Stimulated activated CD4-positive, alpha-beta T cell treated with anti-CD3 and anti-CD28 coated beads, Interleukin-2, amount 100 ng/mL, for 48 hours (primary cell): ENCODE results near the gene ACTR2.
"Not testable (repeated sequence)": the region's sequence is repeated elsewhere in the genome, so short reads cannot be mapped to it uniquely, and the experiment has no call there.

Source experiments
- DNase-seq, 2 donors: peaks; one replicate each; pipeline ENCODE4 v3.0.0-alpha.2; 2020

Gene ACTR2

DNA sequence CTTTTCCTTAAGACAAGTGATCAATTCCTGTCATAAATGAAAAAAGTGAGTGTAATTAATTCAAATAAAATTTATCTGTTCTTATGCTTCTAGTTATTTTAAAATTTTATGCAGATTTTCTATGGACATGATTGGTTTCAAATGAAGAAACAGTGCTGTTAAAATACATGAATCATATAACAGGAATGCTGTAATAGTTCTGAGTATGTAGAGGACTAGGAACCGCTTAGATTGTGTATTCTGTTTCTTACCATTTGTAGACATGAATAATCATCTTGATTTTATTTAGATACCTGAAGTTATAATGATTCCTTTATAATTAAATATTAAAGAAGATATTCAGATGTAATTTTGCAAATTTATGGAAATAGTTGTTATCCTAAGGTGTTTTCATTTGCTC lies 3.5 kb downstream of the ACTR2 start:
- no peak for DNase-seq

- no peak for DNase-seq
These were observed 4.4 kb downstream of the ACTR2 start for GRCh38 chr2:65231892-65232477.

GRCh38 chr2:65232636-65233035 lies 5.0 kb downstream of the ACTR2 start:
- no peak for DNase-seq

DNA sequence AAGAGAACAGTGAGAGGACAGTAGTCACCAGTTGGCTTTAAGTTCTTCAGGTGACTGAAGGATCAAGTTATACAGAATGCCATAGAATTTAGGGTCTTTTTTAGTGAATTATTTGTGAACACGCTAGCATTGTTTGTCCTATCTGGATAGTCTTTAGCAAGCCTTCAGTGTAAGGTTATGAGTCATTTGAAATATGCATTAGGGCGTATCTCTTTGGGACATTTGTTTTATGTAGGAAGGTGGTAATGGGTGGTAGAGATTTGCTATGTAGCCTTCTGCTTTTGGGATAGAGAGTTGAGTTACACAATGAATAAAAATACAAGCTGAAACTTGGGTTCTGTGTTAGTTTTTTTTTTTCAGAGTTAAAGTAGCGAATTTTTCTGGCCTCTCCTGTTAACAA lies 13.0 kb downstream of the ACTR2 start:
- DNase-seq, result no peak

DNA sequence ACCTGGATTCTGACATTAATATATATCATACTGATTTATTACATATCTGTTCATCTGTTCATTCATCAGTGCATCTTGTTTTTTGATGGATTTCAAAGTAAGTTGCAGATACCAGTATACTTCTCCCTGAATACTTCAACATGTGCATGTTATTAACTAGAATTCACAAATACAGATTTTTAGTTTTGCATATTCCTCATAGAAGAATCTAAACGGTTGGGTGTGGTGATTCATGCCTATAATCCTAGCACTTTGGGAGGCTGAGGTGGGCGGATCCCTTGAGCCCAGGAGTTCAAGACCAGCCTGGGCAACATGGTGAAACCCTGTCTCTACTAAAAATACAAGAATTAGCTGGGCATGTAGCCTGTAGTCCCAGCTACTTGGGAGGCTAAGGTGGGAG lies 16.8 kb downstream of the ACTR2 start:
- not testable (repeated sequence) for DNase-seq

DNA sequence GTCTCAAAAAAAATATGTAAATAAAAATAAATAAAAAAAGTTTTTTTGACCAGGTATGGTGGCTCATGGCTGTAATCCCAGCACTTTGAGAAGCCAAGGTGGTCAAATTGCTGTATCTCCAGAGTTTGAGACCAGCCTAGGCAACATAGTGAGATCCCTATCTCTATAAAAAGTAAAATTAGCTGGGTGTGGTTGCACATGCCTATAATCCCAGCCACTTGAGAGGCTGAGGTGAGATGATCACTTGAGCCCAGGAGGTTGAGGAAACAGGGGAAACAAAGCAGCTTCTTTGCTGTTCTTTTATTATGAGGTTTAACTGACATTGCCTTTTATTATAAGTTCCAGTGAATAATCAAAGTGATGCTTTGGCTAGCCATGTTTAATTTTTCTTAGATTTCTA lies 25.0 kb downstream of the ACTR2 start:
- no peak for DNase-seq

DNA sequence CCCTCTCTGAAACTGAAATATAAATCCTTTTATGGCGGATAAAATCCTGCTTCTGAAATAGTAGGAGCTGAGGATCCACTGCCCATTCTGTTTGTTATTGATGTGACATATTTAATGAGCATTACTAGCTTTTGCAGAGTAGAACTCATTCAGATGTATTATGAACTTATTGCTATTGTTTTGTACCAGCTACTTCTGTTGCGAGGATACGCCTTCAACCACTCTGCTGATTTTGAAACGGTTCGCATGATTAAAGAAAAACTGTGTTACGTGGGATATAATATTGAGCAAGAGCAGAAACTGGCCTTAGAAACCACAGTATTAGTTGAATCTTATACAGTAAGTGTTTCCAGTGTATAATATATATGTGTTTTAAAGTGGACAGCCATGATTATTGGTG lies 27.7 kb downstream of the ACTR2 start:
- DNase-seq, result no peak

DNA sequence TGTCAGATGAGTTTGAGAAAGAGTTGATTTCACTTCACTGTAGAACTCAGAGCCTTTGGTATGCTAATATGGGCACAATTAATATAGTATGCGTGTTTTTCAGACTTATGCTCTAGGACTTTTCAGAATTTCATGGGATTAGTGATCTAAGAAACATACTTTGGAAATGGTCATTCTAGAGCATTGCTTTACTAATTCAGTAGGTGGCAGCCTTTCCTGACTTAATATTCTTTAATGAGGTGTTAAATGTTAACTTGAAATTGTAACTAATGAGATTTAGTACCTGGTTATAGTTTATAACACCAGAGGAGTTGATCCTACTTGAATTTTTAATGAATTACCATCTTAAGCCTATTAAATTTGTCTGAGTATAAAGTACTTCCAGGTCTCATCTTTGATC lies 28.4 kb downstream of the ACTR2 start:
- DNase-seq, result no peak

DNA sequence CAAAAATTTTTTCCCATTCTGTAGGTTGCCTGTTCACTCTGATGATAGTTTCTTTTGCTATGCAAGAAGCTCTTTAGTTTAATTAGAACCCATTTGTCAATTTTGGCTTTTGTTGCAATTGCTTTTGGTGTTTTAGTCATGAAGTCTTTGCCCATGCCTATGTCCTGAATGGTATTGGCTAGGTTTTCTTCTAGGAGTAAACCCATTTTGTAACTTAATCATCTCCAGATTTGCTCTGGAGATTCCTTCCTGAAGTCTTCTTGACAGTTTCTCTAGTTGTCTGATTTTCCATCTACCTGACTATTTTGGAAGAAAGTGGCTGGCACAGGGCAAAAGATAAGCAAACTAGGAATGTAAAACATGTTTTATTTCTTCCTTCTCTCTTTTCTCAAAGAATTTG lies 30.2 kb downstream of the ACTR2 start:
- DNase-seq, result not testable (repeated sequence)

- DNase-seq, result no peak
These were observed 34.0 kb downstream of the ACTR2 start for GRCh38 chr2:65261676-65262075.

DNA sequence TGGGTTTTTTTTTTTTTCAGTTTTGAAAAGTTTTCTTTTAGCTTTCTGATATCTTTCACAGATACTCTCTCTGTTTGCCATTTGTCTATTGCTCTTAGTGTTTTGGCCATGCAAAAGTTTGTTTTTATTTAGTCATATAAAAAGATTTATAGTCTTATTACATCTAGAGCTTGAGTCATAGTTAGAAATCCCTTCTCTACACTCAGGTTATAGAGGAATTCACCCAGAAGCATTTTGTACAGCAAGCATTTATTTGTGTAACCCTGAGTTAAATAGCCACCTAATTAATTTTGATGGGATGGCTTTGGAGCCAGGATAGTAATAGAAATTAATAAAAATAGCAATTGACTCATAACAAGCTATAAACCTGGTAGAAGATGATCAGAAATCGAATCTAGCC lies 35.6 kb downstream of the ACTR2 start:
- no peak for DNase-seq

DNA sequence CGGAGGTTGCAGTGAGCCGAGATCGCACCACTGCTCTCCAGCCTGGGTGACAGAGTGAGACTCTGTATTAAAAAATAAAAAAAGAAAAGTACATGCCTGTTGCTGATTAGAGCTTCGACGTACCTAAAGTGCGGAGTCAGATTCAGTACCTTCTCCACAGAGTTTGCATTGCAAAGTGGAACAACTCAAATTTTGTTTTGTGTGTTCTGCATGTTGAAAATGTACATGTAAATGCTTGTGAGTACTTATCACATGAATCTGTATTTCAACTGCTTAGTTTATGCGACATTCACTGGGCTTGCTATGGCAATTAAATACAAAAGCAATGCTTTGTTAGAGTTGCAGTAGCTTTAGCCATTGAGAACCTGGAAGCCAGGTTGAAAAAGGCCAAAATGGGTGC lies 36.4 kb downstream of the ACTR2 start:
- DNase-seq, result no peak

DNA sequence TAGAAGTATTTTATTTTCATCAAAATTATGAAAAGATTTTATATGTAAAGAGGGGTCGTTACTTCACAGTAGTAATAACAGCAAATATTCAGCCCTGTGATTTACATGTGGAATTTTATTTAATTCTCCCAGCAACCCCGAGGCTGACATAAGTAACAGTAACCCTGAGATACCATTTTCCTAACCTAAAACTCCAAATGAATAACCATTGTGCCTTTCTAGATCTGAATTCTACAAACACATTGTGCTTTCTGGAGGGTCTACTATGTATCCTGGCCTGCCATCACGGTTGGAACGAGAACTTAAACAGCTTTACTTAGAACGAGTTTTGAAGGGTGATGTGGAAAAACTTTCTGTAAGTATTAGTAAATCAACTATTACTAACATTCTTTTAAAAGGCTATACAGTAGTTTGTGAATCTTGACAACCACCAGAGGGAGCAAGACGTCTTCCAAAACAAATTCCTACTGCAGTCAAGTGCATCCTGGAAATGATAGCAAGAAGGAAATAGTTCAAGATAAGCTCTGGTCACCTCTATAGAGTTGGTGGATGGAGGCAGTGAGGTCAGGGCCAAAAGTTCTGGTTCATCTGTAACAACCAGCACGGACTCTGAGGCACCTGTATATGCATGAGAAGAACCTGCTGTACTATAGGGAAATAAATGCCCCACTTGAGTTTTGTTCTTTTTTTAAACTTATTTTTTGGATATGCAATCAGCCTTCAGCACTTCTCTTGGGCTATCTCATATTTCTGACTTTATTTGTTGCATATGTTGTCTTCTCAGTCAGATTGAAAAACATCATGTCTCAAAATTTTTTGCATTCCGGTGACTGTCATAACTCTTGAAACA lies 37.4 kb downstream of the ACTR2 start:
- no peak for DNase-seq

DNA sequence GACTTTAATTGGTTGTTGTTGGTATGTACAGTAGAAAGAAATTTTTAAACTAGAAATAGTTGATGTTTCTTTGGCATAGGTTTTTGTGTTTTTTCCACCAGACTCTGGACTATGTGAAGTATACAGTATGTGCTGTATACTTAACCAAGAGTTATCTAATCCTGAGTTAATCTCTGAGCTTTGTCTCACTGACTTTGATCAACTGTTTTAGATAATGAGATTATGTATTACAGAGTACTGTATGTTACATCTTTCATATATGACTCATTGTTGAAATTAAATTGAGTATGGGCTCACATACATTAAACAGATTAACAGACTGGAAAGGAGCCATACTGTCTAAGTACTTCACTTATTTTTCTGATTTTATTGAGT lies 38.0 kb downstream of the ACTR2 start:
- no peak for DNase-seq

DNA sequence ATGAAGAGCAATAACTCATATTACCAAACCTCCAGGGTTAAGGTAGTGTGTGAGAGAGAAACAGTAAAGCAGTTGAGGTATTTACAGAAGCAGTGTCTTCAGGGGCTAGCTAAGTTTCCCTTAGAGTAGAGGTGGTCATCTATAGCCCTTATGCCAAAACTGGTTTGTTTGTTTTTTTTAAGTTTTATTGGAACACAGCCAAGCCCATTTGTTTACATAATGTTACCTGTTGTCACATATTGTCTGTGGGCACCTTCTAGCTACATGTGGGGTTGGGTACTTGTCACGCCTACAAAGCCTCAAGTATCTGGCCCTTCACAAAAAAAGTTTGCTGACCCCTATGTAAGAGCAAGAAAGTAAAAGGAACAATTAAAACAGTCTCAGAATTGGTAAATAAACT lies 39.4 kb downstream of the ACTR2 start:
- no peak for DNase-seq

- DNase-seq, result no peak
These were observed 41.3 kb downstream of the ACTR2 start for GRCh38 chr2:65268957-65269356.

DNA sequence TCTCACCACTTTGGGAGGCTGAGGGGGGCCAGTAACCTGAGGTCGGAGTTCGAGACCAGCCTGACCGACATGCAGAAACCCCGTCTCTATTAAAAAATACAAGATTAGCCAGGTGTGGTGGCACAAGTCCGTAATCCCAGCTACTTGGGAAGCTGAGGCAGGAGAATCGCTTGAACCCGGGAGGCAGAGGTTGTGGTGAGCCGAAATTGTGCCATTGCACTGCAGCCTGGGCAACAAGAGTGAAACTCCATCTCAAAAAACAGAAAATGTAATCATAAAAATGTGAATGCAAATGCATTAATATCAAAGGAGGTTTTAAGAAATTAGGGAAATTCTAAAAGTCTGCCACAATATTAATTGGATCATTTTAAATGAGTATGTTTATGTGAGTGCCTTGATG lies 45.7 kb downstream of the ACTR2 start:
- no peak for DNase-seq

GRCh38 chr2:65275141-65275915 lies 47.7 kb downstream of the ACTR2 start:
- no peak for DNase-seq

GRCh38 chr2:65276609-65277008 lies 49.0 kb downstream of the ACTR2 start:
- DNase-seq, result no peak

- no peak for DNase-seq
These were observed 49.5 kb downstream of the ACTR2 start for GRCh38 chr2:65277118-65277517.

- DNase-seq, result no peak
These were observed 50.3 kb downstream of the ACTR2 start for GRCh38 chr2:65277791-65278483.

GRCh38 chr2:65278531-65278981 lies 50.9 kb downstream of the ACTR2 start:
- no peak for DNase-seq

DNA sequence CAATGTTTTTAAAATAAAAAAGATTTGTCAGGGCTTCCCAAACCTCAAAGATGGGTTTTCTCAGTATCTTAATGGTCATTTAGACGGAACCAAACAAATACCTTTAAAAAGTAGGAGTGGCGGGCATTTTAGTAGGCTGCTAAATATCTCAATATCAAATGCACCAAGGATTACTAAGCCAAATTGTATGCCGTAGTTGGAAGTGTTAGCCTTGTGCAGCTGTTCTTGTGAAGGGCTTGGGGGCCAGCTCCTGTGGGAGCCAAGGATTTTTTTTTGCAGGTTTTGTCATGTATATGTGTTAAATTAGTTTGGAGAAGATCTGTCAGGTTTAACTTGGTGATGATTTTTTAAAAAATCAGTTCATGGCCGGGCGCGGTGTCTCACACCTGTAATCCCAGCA lies 52.1 kb downstream of the ACTR2 start:
- DNase-seq, result no peak
